Measurements from ENCODE around the gene EDEM3. TPM values are rescaled to one million over a fixed set of nuclear protein-coding genes. Genes with fewer than 3 reads are reported as not detected.

EDEM3 gene
- total and polyA plus RNA-seq, 9 of the 15 experiments (the other 6 are each of a cell fraction or from before 2014, with no cell fraction given): 15.8 to 46.6 (median 28.0) TPM

DNA sequence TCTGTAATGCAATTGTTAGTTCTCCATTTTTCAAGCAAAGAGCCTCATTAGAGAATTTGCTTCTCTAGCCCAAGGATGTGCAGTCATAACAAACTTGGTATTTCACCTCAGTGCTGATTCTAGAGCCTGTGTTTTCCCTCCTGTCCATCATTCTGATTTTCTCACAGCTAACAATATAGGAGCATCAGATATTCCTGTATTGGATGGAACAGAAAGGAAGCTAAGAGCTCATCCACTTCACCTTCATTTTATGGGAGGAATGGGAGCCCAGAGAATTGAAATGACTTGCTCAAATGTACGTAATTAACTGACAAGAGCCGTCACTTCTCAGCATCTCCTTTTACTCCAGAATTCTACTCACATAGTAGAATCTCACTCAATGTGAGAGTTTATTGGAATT lies 96.6 kb downstream of the EDEM3 start (continued):
- TF ChIP-seq RREB1 (CRISPR knock-in tag; IDR thresholded peaks at IDR 0.05): no peak
- TF ChIP-seq ZNF408 (CRISPR knock-in tag; IDR thresholded peaks at IDR 0.05; ENCODE audit: low read depth): no peak
- no peak for TF ChIP-seq PCBP2 (IDR thresholded peaks at IDR 0.05; ENCODE audit: low read depth, low read length, poor library complexity, severe bottlenecking)
- TF ChIP-seq ZSCAN29 (IDR thresholded peaks at IDR 0.05): no peak
- no peak for TF ChIP-seq RBM14 (IDR thresholded peaks at IDR 0.05; ENCODE audit: borderline replicate concordance, insufficient read depth, low read depth, low read length)
- no peak for TF ChIP-seq NR2F6 (CRISPR knock-in tag; IDR thresholded peaks at IDR 0.05)
- TF ChIP-seq, protein P1, sequence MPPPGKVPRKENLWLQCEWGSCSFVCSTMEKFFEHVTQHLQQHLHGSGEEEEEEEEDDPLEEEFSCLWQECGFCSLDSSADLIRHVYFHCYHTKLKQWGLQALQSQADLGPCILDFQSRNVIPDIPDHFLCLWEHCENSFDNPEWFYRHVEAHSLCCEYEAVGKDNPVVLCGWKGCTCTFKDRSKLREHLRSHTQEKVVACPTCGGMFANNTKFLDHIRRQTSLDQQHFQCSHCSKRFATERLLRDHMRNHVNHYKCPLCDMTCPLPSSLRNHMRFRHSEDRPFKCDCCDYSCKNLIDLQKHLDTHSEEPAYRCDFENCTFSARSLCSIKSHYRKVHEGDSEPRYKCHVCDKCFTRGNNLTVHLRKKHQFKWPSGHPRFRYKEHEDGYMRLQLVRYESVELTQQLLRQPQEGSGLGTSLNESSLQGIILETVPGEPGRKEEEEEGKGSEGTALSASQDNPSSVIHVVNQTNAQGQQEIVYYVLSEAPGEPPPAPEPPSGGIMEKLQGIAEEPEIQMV (tag; conservative IDR thresholded peaks at IDR 0.05; ENCODE audit: low read depth): no peak
- no peak for TF ChIP-seq KDM1A (IDR thresholded peaks at IDR 0.05)

Data from K562 (cell line).